SH-SY5Y (cell line): ENCODE measurements around the gene IKZF5.

ENCODE experiments used
- GATA2 ChIP-seq: IDR thresholded peaks from 2 replicates; pipeline ENCODE4 v1.6.1; 2011; ENCODE audit warnings: mild to moderate bottlenecking, low read depth, low read length
- GATA3 ChIP-seq: IDR thresholded peaks from 2 replicates; pipeline ENCODE4 v1.6.1; 2011; ENCODE audit warnings: low read depth, mild to moderate bottlenecking, low read length, moderate library complexity

Gene IKZF5, protein sequence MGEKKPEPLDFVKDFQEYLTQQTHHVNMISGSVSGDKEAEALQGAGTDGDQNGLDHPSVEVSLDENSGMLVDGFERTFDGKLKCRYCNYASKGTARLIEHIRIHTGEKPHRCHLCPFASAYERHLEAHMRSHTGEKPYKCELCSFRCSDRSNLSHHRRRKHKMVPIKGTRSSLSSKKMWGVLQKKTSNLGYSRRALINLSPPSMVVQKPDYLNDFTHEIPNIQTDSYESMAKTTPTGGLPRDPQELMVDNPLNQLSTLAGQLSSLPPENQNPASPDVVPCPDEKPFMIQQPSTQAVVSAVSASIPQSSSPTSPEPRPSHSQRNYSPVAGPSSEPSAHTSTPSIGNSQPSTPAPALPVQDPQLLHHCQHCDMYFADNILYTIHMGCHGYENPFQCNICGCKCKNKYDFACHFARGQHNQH

DNA sequence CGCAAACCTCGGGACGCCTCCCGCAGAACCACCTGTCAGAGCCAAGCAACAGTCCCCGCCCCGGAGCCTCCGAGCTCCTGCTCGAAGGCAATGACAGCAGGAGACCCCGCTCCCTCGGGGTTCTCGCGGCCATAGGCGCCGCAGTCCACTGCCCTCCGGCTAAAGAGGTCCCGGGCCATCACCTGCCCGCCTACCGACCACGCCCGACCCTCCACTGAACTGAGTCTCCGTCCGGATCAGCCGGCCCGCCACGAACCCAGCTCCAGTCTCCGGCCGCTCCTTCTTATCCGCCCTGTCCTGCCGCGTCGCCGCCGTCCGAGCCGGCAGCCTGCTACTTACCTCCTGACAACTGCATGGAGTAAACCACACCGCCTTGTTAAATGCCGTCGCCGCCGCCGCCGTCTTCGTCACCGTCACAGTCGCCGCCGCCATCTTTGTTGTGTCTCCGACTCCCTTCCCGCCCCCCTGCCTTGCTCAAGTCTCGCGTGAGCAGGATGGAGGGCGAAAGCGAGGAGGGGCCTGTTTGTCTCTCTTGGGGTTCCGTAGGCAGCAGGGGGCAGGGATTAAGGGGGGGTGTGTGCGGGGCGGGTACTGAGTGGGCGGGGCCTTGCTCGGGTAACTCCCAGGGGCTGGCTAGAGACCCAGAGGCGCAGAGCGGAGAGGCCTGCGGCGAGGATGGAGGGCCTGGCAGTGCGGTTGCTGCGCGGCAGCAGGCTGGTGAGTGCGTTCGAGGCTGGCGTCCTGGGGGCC lies at the start of gene IKZF5, which contains the start of gene ACADSB:
TSS of gene IKZF5 (minus strand) at position 441 of the 750 bp plus-strand sequence. CDS start 10,170 bp downstream, outside the sequence.
TSS of gene ACADSB (plus strand) at position 652 of the 750 bp plus-strand sequence. CDS start at position 676, 24 bp downstream.
- TF ChIP-seq GATA3 = no peak
- TF ChIP-seq GATA2 = no peak

DNA sequence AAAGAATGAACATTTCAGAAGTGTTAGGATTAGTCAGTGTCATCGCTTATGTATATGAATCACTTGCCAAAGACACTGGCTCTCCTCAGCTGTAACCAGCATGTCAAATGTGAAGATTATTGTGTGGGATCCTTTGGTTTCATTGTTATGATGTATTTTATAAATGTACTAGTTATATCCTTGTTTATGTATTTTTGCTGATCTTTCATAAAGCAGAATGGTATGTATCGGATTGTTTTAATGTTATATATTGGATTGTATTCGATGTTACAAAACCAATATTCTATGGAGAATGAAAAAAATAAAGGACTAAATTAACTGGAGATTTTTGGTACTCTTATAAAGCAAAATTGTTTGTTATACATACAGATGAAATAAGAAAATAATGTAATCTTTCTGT lies 49.4 kb upstream of the IKZF5 start:
- TF ChIP-seq GATA2 = no peak
- no peak for TF ChIP-seq GATA3

DNA sequence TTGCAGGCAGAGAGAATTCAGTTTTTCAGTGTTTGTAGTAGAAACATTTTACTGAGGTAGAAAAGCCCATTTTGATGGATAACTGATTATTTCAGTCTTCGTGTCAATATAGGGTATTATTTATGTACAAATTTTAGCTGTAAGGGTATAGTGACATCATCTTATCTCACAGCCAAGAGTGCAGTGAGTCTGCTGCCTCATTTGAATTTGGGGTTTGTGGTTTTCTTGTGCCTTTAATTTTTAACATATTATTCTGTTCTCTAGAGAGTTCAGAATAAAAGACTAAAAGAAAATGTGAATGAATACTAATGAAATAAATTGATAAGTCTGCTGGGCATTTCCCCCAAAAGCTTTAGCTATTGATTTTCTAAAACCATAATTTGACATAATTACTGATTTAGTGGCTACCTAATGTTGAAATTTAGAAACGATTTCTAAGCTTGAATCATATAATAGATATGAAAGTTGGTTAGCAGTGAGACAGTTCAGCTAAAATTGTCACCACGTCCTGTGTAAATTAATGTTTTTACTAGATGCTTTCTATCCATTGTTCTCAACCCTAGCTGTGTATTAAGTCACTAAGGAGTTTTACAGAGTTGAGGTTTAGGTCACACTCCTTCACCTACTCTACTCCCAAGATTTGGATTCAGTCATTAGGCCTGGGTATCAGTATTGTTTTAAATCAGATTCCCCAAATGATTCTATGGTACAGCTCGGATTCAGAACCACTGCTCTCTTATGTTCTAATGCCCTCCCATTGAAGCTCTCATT lies 37.6 kb upstream of the IKZF5 start:
- TF ChIP-seq GATA3 (no peak), GATA2 (no peak)

DNA sequence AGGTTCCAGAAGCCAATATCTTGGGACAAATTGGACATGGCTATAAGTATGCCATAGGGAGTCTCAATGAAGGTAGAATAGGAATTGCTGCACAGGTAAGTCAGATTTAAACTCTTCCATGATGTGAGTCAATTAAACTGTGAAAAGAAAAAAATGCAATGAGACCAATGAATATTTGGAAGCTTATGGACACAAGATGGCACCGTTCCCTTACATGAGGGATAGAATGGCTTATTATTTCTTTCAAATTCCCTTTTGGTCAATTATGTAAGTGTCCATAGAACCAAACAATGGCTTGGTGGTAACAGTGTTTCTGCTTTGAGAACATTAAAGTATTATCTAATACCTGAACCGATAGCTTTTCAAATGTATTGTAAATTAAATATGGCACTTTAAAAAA lies 35.8 kb upstream of the IKZF5 start:
- TF ChIP-seq GATA3 (no peak), GATA2 (no peak)

DNA sequence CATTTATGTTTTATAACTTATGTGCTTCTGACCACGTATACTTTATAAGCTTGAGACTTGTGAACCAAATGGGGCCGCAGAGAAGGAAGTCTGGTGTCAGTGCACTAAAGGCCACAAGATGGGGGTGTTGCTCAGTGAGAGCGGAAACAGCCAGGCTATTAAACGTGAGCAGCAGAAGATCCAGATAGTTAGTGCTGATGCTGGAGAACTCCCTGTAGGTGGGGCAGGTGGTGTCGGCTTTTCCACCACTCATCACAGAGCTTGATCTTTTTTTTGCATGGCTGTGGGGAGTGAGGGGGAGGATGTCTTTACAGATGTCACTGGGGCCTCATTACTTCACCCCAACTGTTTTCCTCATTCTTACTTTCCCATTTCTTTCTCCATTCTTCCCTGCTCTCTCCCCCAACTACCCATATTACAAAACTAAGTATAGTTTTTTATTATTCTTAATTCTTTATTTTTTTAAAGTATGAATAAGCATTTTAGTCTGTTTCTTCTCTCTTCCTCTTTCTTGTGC lies 34.9 kb upstream of the IKZF5 start:
- TF ChIP-seq GATA3 = no peak

DNA sequence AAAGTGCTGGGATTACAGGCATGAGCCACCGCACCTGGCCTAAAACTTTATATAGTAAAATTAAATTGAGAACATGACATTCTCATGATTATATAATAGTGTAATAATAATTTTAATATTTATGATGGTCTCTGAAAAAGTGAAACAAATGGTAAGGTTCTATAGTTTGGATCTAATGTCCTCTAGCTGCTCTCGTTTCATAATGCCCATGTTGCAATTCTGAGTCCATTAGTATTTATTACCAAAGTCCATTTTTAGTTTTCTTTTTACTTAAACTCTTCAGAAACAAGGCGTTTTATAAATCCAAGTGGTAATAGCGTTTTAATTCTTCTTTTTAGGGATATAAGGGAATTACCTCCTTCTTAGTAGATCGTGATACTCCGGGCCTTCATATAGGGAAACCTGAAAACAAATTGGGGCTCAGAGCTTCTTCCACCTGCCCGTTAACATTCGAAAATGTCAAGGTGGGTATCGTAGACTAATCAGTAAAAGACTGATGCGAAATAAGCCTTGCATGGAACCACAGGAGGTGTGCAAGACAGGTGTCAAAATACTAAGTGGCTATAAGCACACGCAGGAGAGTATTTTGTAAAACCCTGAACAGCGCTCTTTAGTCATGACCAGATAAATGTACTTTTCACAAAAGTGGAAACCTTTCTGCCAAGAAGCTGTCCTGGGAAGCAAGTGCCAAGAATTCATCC lies 34.3 kb upstream of the IKZF5 start:
- TF ChIP-seq GATA2 = no peak
- no peak for TF ChIP-seq GATA3

DNA sequence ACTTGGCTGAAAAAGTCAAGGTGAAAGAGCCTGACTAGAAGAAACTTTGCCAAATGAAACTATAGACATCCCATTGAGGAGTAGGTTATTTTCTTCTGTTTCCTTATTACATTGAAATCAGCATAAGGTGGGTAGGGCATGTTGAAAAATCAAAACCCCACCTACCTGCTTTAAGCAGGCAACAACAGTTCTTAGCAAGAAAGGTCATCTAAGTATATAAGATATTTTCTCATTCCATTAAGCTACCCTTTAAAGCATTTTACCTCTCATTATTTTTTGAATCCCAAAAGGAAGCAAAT lies 31.0 kb upstream of the IKZF5 start:
- TF ChIP-seq GATA3 (no peak), GATA2 (no peak)

DNA sequence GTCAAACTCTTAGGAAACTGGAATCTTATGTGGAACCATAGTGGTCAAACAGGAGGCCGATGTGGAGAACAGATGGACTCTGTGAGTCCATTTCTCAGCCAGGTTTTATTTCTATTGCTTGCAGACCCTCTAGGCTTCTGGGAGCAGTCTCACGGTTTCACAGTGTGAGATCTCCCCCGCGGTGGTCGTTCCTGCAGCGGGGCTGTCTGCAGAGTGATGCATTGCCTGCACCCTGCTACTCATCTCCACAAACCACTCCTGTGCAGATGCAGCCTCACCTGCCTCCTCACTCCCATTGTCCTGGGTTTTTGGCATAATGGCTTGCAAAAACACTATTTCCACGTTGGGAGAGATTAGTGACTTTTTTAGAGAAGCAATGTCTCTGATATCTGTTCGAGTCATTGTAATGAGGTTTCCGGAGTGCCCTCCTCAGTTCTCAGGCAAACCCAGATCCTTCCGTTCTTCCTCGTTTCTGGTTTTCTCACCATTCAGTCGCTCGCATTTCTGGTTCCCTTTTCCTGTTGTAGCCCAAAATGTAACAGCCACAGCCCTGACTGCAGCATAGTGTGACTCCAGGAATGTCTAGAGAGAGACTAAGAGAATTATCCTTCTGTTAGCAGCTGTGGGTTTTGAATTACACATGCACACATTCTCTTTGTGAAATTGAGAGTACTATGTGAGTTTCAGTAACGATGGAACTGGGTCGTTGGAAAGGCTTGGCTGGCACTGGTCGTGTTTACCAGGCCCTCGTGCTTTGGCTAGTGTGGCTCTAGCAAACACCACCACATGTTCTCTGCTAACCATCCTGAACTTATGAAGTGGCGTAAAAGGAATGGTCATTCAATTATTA lies 30.4 kb upstream of the IKZF5 start:
- TF ChIP-seq GATA3 = no peak
- TF ChIP-seq GATA2 = no peak

DNA sequence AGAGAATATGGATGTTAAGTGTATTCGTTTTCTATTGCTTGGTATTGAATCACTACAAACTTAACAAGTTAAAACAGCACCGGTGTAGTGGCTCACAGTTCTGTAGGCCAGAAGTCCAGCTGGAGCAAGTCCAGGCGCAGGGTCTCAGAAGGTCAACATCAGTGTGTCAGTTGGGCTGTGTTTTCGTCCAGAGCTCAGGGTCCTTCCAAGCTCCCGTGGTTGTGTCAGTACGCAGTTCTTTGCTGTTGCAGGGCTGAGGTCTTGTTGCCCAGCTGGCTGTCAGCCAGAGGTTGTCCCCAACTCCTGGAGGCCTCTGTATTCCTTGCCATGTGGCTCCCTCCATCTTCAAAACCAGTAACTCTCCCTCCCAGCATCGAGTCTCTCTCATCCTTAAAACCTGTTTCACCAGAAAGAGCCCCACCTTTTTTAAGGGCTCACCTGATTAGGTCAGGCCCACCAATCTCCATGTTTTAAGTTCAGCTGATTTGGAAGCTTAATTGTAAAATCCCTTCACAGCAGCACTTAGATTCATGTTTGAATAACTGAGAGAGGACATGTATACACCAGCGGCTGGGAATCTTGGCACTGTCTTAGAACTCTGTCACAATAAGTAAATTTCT lies 27.0 kb upstream of the IKZF5 start:
- TF ChIP-seq GATA2 (no peak), GATA3 (no peak)

DNA sequence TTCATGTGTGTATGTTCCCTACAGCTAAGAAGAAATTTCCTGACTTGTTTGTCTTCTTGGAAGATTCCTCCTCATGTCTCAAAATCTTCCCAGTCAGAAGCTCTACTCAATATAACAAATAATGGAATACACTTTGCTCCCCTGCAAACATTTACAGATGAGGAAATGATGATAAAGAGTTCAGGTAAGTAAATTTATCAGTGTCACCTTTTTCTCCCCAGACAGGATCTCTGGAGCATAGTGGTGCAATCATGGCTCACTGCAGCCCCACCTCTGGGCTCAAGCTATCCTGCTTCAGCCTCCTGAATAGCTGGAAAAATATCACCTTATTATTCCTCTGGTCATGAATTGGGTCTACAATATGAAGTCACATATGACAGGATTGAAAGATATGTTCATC lies 25.7 kb upstream of the IKZF5 start:
- no peak for TF ChIP-seq GATA3
- TF ChIP-seq GATA2 = no peak

DNA sequence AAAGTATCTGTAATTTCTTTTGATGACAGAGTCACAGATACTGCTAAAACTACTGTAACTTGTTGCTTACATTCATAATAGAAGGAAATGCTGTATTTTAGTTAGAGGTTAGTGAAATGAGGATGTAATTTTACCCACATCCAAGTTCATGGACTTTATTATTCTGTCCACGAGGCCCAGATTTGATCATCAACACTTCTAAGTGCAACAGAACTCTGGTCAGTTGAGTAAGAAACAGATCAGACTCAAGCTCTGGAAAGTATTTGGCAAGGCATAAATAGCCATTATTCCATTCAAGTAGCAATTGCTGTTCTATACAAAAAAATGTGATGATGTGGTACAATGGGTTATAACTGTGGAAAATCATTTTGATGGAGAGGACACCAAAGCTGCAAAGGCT lies 22.5 kb upstream of the IKZF5 start:
- TF ChIP-seq GATA2 (no peak), GATA3 (no peak)

DNA sequence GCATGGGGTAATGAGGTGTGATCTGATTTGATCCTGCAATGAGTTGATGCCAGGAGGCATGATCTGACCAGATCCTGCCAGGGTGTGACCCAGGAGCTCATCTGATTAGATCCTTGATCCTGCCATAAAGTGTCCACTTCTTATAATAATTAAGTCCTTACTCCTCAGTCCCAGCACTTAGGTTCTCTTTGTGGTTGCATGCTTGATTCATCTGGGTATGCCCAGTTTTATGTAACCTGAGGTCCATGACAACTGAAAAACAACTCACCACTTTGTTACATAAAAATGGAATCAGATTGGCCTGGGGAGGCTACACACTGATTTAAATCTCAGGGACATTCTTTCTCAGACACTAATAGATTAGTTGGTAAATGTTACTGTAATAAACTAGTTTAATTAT lies 19.3 kb upstream of the IKZF5 start:
- TF ChIP-seq GATA2 (no peak), GATA3 (no peak)

DNA sequence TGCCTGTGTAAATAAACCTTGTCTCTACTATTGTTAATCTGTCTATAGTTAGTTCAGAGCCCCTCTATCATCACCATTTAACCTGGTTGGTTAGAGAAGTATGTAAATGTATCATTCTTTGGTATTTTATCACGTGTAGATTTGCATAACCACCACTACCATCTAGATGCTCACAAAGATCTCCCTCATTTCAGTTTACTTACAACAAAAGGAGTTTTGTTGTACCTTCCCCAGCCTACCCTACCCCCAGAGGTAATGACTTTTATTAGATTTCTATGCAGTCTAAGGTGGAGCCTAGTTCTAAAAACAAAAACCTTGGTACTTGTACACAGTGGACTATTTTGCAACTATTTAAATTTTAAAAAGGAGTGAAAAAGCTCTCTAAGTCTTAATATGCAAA lies 17.7 kb upstream of the IKZF5 start:
- no peak for TF ChIP-seq GATA3
